Smooth muscle cell (in vitro differentiated cells): Measurements from ENCODE around the gene VIPR2. TPM values are rescaled to one million over a fixed set of nuclear protein-coding genes. Genes with fewer than 3 reads are reported as not detected.

Experiments
- DNase-seq: peaks from one replicate; lab custom pipeline; 2025; ENCODE audit not compliant: unreplicated experiment; lab: John Stamatoyannopoulos, UW
- H2AFZ ChIP-seq: fragments of 200-600 bp; sonication (generic); 2 replicates; pipeline ENCODE4 v1.6.0; 2016; ENCODE audit warnings: antibody characterized with exemption, low read depth, mild to moderate bottlenecking
- H3F3A ChIP-seq: fragments of 200-600 bp; sonication (generic); 2 replicates; pipeline ENCODE4 v1.6.0; 2017; ENCODE audit warnings: antibody characterized with exemption, low read depth
- H3K27ac ChIP-seq: fragments of 200-600 bp; sonication (generic); 2 replicates; pipeline ENCODE4 v1.5.1; 2016; ENCODE audit warnings: low read depth, mild to moderate bottlenecking
- H3K27me3 ChIP-seq: fragments of 200-600 bp; sonication (generic); 2 replicates; pipeline ENCODE4 v1.6.1; 2016; ENCODE audit warnings: low read depth, mild to moderate bottlenecking
- H3K36me3 ChIP-seq: fragments of 200-600 bp; sonication (generic); 2 replicates; pipeline ENCODE4 v1.5.1; 2016; ENCODE audit warnings: low read depth
- H3K4me1 ChIP-seq: fragments of 200-600 bp; sonication (generic); 2 replicates; pipeline ENCODE4 v1.5.1; 2016; ENCODE audit warnings: low read depth
- H3K4me2 ChIP-seq: fragments of 200-600 bp; sonication (generic); 2 replicates; pipeline ENCODE4 v1.6.0; 2016; ENCODE audit warnings: mild to moderate bottlenecking
- H3K4me3 ChIP-seq: fragments of 200-600 bp; sonication (generic); 2 replicates; pipeline ENCODE4 v1.5.1; 2016; ENCODE audit warnings: mild to moderate bottlenecking
- H3K79me2 ChIP-seq: fragments of 200-600 bp; sonication (generic); 2 replicates; pipeline ENCODE4 v1.6.0; 2016; ENCODE audit warnings: low read depth, mild to moderate bottlenecking
- H3K9ac ChIP-seq: fragments of 200-600 bp; sonication (generic); 2 replicates; pipeline ENCODE4 v1.6.0; 2016; ENCODE audit warnings: low read depth
- H3K9me3 ChIP-seq: fragments of 200-600 bp; sonication (generic); replicated peaks from 2 replicates; pipeline ENCODE4 v1.5.1; 2016; ENCODE audit warnings: low read depth
- H4K20me1 ChIP-seq: fragments of 200-600 bp; sonication (generic); 2 replicates; pipeline ENCODE4 v1.6.0; 2016; ENCODE audit warnings: low read depth
- whole genome bisulfite sequencing: methylation state at CpG from one replicate; pipeline ENCODE4 v1.1.7; 2016; ENCODE audit warnings: low lambda C conversion rate; 5-methylcytosine and 5-hydroxymethylcytosine counted together
- polyA plus RNA-seq: library from polyadenylated mRNA; unstranded; fragments of >200 nt; fragmentation: Nextera tagmentation; extraction: Ambion mirVana; gene quantifications from 2 replicates; pipeline ENCODE4 v1.2.1, GENCODE V29; 2016
- total RNA-seq: library from RNA; depleted of rRNA; stranded (reverse); fragments of >200 nt; gene quantifications from 2 replicates; pipeline ENCODE4 v1.2.3, GENCODE V29; 2014
- TF ChIP-seq, protein P1 (sequence below): fragments of 200-600 bp; sonication (generic); IDR thresholded peaks from 2 replicates; pipeline ENCODE4 v1.5.1; 2017; ENCODE audit warnings: borderline replicate concordance, mild to moderate bottlenecking, antibody characterized with exemption; ENCODE audit not compliant: insufficient read depth, poor library complexity, severe bottlenecking

VIPR2 gene
- total and polyA plus RNA-seq, 2 experiments from 2014 or later: not detected

DNA sequence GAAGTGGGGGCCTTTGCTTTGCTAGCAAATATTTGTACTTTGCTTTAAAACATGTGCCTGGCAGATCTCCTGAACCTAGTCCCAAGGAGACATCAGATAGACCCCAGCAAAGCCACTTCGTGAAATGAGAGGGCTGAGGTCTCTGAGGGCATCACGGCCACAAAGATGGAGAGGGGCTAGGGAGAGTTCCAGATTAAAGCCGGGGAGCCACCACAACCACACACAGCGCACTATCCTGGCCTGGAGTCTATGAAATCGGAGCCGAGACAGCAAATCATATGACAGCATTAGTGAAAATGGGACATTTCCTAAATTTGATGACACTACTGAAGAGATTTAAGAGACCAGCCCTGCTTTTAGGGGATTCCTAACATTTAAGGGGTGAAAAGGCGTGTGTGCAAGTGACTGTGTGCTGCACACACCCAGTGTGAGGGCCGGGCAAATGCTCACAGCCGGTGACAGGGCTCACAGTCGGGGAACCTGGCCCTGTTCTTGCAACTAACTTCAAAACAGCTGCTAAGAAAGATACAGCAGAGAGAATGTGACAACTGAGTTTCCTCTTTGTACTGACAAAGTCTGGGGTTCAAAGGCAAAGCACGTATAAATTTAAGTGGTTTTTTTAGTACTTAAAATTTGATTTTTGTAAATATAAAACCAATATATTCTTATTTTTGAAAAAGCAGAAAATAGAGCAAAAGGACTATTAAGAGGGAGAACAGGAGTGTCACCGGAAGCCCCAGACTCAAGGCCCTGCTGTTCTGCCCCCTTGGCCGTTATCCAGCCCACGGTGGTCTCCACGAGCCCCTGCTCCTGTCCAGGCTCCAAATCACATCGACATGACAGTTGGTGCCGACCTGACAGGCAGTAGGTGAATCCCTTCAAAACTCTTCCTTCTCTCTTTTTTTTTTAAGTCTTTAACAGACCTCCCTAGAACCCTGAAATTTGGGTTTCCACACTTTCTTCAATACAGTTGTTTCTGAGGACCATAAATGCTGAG is 49.5 kb downstream of the VIPR2 start:
- Histone ChIP-seq H2AFZ (no peak overlapping the region), H3K9ac (no peak overlapping the region), H3K4me2 (no peak overlapping the region), H3K27ac (no peak overlapping the region), H3K36me3 (no peaks in the 10 kb centered on the region), H4K20me1 (no peaks in the 10 kb centered on the region), H3K4me3 (no peak overlapping the region), H3K79me2 (no peaks in the 10 kb centered on the region), H3K9me3 (no peaks in the 10 kb centered on the region), H3F3A (no peaks in the 10 kb centered on the region), H3K27me3 (no peaks in the 10 kb centered on the region), H3K4me1 (no peaks in the 10 kb centered on the region)
- TF ChIP-seq, protein P1, sequence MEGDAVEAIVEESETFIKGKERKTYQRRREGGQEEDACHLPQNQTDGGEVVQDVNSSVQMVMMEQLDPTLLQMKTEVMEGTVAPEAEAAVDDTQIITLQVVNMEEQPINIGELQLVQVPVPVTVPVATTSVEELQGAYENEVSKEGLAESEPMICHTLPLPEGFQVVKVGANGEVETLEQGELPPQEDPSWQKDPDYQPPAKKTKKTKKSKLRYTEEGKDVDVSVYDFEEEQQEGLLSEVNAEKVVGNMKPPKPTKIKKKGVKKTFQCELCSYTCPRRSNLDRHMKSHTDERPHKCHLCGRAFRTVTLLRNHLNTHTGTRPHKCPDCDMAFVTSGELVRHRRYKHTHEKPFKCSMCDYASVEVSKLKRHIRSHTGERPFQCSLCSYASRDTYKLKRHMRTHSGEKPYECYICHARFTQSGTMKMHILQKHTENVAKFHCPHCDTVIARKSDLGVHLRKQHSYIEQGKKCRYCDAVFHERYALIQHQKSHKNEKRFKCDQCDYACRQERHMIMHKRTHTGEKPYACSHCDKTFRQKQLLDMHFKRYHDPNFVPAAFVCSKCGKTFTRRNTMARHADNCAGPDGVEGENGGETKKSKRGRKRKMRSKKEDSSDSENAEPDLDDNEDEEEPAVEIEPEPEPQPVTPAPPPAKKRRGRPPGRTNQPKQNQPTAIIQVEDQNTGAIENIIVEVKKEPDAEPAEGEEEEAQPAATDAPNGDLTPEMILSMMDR: no peak
- DNase-seq: no peak
- 91% methylated on average over 17 of the region's 17 CpGs for WGBS

DNA sequence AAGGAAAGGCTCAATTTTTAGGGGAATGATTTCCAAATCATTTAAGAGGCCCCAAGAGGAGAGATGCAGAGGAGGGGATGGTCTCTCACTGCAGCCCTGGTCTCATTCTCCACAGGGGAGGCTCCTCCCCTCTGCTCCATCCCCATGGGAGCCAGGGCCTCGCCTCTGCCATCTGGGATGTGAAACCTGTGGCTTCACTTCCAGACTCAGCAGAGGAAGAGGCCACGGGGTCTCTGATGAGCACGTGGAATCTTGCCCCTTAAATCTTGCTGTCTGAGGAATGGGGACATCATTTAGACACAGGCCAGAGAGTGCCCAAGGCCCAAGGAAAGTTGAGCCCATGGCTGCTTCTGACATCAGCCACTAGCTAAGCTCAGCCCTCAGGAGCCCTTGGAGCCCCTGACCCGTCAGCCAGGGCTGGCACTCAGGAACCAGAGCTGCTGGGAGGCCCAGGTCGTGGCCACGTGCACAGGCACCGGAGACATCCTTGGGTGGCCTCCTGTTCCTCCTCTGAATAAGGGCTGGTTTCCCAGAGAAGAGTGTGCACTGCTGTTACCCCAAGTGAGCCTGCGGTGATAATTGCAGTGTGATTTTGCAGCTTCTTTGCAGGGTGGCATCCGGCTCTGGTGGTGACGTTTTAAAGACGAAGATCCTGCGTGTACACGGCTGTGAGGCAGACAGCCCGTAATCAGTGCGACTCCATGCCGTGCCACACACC is 50.5 kb downstream of the VIPR2 start:
- 94% methylated on average over 16 of the region's 16 CpGs for WGBS

DNA sequence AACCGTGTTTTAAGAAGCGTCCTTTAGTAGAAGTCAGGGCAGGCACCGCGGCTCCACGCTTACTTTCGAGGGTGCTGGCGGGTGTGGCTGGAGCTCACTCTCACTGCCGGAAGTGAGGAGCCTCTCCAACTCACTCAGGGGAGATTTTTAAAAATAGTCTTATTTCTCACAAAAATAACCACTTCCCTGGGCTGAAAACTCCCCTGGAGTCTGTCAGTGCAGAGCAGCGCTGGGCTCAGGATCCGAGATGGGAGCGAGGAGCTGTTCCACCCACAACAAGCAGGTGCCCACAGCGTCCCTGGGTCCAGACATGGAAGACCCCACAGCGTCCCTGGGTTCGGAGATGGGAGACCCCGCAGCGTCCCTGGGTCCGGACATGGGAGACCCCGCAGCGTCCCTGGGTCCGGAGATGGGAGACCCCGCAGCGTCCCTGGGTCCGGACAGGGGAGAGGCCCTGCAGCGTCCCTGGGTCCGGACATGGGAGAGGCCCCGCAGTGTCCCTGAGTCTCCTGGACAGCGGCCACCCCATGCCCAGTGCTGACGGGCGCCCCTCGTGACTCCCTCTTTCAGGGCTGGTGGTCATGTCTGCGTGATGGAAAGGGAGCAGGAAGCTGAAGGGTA is 51.2 kb downstream of the VIPR2 start:
- H3F3A ChIP-seq: no peaks in the 10 kb centered on the region
- no peak overlapping the region for H2AFZ ChIP-seq
- no peak overlapping the region for H3K27ac ChIP-seq
- no peaks in the 10 kb centered on the region for H3K36me3 ChIP-seq
- TF ChIP-seq, protein P1: no peak
- WGBS: 95% methylated on average over 31 of the region's 31 CpGs
- no peak for DNase-seq
- no peaks in the 10 kb centered on the region for H4K20me1 ChIP-seq
- no peak overlapping the region for H3K4me3 ChIP-seq
- H3K4me1 ChIP-seq: no peaks in the 10 kb centered on the region
- H3K9ac ChIP-seq: no peak overlapping the region
- H3K79me2 ChIP-seq: no peaks in the 10 kb centered on the region
- no peaks in the 10 kb centered on the region for H3K27me3 ChIP-seq
- no peak overlapping the region for H3K4me2 ChIP-seq
- no peaks in the 10 kb centered on the region for H3K9me3 ChIP-seq

More for the DNA sequence above, 50.5 kb downstream of the VIPR2 start:
- Histone ChIP-seq H3K9me3 (no peaks in the 10 kb centered on the region), H3K27me3 (no peaks in the 10 kb centered on the region), H3K4me1 (no peaks in the 10 kb centered on the region), H3K9ac (no peak overlapping the region), H2AFZ (no peak overlapping the region), H3K36me3 (no peaks in the 10 kb centered on the region), H3F3A (no peaks in the 10 kb centered on the region), H3K4me3 (no peak overlapping the region), H3K27ac (no peak overlapping the region), H3K4me2 (no peak overlapping the region), H4K20me1 (no peaks in the 10 kb centered on the region), H3K79me2 (no peaks in the 10 kb centered on the region)
- TF ChIP-seq, protein P1: no peak
- no peak for DNase-seq
